H9 (cell line): ENCODE data around the gene CAPN2. TPM values are rescaled to one million over a fixed set of nuclear protein-coding genes. Genes with fewer than 3 reads are reported as not detected.

Source experiments
- DNase-seq: peaks from one replicate; pipeline ENCODE4 v3.0.0-alpha.2; 2017
- H2AFZ ChIP-seq: one replicate; pipeline ENCODE4 v1.6.1; 2013; ENCODE audit warnings: mild to moderate bottlenecking, low read length, control low read depth, moderate library complexity
- H2AK5ac ChIP-seq: 2 replicates; pipeline ENCODE4 v1.6.1; 2013; ENCODE audit warnings: low read length, control low read depth, mixed read lengths; ENCODE audit not compliant: insufficient read length
- H2BK120ac ChIP-seq: one replicate; pipeline ENCODE4 v1.6.1; 2013; ENCODE audit warnings: low read depth, mild to moderate bottlenecking, low read length, control low read depth, inconsistent platforms; ENCODE audit not compliant: poor library complexity, severe bottlenecking
- H2BK12ac ChIP-seq: 2 replicates; pipeline ENCODE4 v1.6.1; 2013; ENCODE audit warnings: low read length, control low read depth, mixed read lengths, low read depth; ENCODE audit not compliant: insufficient read length
- H2BK15ac ChIP-seq: 2 replicates; pipeline ENCODE4 v1.6.1; 2013; ENCODE audit warnings: low read depth, low read length, control low read depth
- H2BK20ac ChIP-seq: one replicate; pipeline ENCODE4 v1.6.1; 2013; ENCODE audit warnings: low read depth, mild to moderate bottlenecking, low read length, control low read depth, inconsistent platforms; ENCODE audit not compliant: poor library complexity, severe bottlenecking
- H2BK5ac ChIP-seq: 2 replicates; pipeline ENCODE4 v1.6.1; 2013; ENCODE audit warnings: low read length, control low read depth, mixed read lengths; ENCODE audit not compliant: insufficient read length
- H3K14ac ChIP-seq: 2 replicates; pipeline ENCODE4 v1.6.1; 2013; ENCODE audit warnings: low read length, control low read depth; ENCODE audit not compliant: insufficient read depth
- H3K18ac ChIP-seq: 2 replicates; pipeline ENCODE4 v1.6.1; 2013; ENCODE audit warnings: low read depth, mild to moderate bottlenecking, mixed read lengths, low read length, control low read depth; ENCODE audit not compliant: insufficient read length
- H3K23ac ChIP-seq: 2 replicates; pipeline ENCODE4 v1.6.1; 2013; ENCODE audit warnings: low read length, control low read depth, mixed read lengths, low read depth; ENCODE audit not compliant: insufficient read length
- H3K23me2 ChIP-seq: 2 replicates; pipeline ENCODE4 v1.6.1; 2013; ENCODE audit warnings: low read depth, mild to moderate bottlenecking, mixed read lengths, low read length, control low read depth; ENCODE audit not compliant: insufficient read length, poor library complexity, severe bottlenecking
- H3K27ac ChIP-seq: 2 replicates; pipeline ENCODE4 v1.5.1; 2013; ENCODE audit warnings: low read length, control low read depth, mixed read lengths, low read depth; ENCODE audit not compliant: insufficient read length
- H3K27me3 ChIP-seq: 2 replicates; pipeline ENCODE4 v1.6.1; 2013; ENCODE audit warnings: low read length, control low read depth, inconsistent platforms; ENCODE audit not compliant: insufficient read depth
- H3K4ac ChIP-seq: 2 replicates; pipeline ENCODE4 v1.6.1; 2013; ENCODE audit warnings: low read depth, mild to moderate bottlenecking, control low read depth, inconsistent platforms, low read length, moderate library complexity
- H3K4me1 ChIP-seq: 2 replicates; pipeline ENCODE4 v1.6.1; 2013; ENCODE audit warnings: low read length, control low read depth, inconsistent platforms; ENCODE audit not compliant: insufficient read depth
- H3K4me2 ChIP-seq: 2 replicates; pipeline ENCODE4 v1.6.1; 2013; ENCODE audit warnings: low read length, control low read depth, mixed read lengths; ENCODE audit not compliant: insufficient read length, insufficient read depth
- H3K56ac ChIP-seq: 2 replicates; pipeline ENCODE4 v1.6.1; 2013; ENCODE audit warnings: low read depth, mild to moderate bottlenecking, mixed read lengths, low read length, control low read depth; ENCODE audit not compliant: insufficient read length
- H3K79me1 ChIP-seq: 2 replicates; pipeline ENCODE4 v1.6.1; 2013; ENCODE audit warnings: low read depth, mild to moderate bottlenecking, moderate library complexity, low read length, control low read depth, inconsistent platforms; ENCODE audit not compliant: insufficient read depth, poor library complexity, severe bottlenecking
- H3K79me2 ChIP-seq: 2 replicates; pipeline ENCODE4 v1.6.1; 2013; ENCODE audit warnings: low read length, control low read depth, inconsistent platforms; ENCODE audit not compliant: insufficient read depth
- H3K9ac ChIP-seq: 2 replicates; pipeline ENCODE4 v1.6.1; 2013; ENCODE audit warnings: low read length, control low read depth, mixed read lengths; ENCODE audit not compliant: insufficient read length; ENCODE audit errors: extremely low read depth
- H3K9me3 ChIP-seq: one replicate; pipeline ENCODE4 v1.6.1; 2013; ENCODE audit warnings: low read depth, low read length, inconsistent platforms; ENCODE audit not compliant: control insufficient read depth
- H3T11ph ChIP-seq: one replicate; pipeline ENCODE4 v1.6.1; 2013; ENCODE audit warnings: mild to moderate bottlenecking, low read length, control low read depth, inconsistent platforms
- H4K20me1 ChIP-seq: one replicate; pipeline ENCODE4 v1.6.1; 2013; ENCODE audit not compliant: control insufficient read depth, insufficient read length, insufficient read depth
- H4K5ac ChIP-seq: 2 replicates; pipeline ENCODE4 v1.6.1; 2013; ENCODE audit warnings: low read depth, mild to moderate bottlenecking, mixed read lengths, low read length, control low read depth; ENCODE audit not compliant: insufficient read length
- H4K8ac ChIP-seq: replicated peaks from 2 replicates; pipeline ENCODE4 v1.6.1; 2013; ENCODE audit warnings: low read length, control low read depth, mixed read lengths, low read depth; ENCODE audit not compliant: insufficient read length
- H4K91ac ChIP-seq: 2 replicates; pipeline ENCODE4 v1.6.1; 2013; ENCODE audit warnings: low read depth, mild to moderate bottlenecking, moderate library complexity, mixed read lengths, low read length, control low read depth; ENCODE audit not compliant: insufficient read length
- H3K27ac Mint-ChIP-seq, 3 experiments: 2 replicates in 2 of 3; 3 replicates in 1 of 3; pipeline ENCODE4 v1.8.0; 2020 to 2021; ENCODE audit warnings: mixed read lengths in 3 of 3, mild to moderate bottlenecking in 1 of 3, moderate library complexity in 1 of 3
- H3K27me3 Mint-ChIP-seq: 2 replicates; pipeline ENCODE4 v1.8.0; 2021; ENCODE audit warnings: low read depth, mild to moderate bottlenecking, moderate library complexity, mixed read lengths
- H3K36me3 Mint-ChIP-seq, 3 experiments: 2 replicates in 2 of 3; 3 replicates in 1 of 3; pipeline ENCODE4 v1.8.0; 2020 to 2021; ENCODE audit warnings: low read depth in 3 of 3, mixed read lengths in 3 of 3; ENCODE audit not compliant: insufficient read depth in 1 of 3
- H3K4me1 Mint-ChIP-seq, 2 experiments: 2 replicates each; pipeline ENCODE4 v1.8.0; 2020; ENCODE audit warnings: mixed read lengths in 2 of 2
- H3K4me3 Mint-ChIP-seq, 2 experiments: 2 replicates in 1 of 2; 3 replicates in 1 of 2; pipeline ENCODE4 v1.8.0; 2020 to 2021; ENCODE audit warnings: mild to moderate bottlenecking in 2 of 2, mixed read lengths in 2 of 2, moderate library complexity in 1 of 2
- H3K9me3 Mint-ChIP-seq, 2 experiments: 2 replicates in 1 of 2; 3 replicates in 1 of 2; pipeline ENCODE4 v1.8.0; 2020; ENCODE audit warnings: mild to moderate bottlenecking in 2 of 2, mixed read lengths in 2 of 2, moderate library complexity in 1 of 2
- CTCF ChIP-seq: fragments of 200-600 bp; sonication (generic); conservative IDR thresholded peaks from 3 replicates; pipeline ENCODE4 v1.8.0; 2021; ENCODE audit warnings: antibody characterized with exemption, mild to moderate bottlenecking
- WGBS: extraction: QIAGEN DNeasy Blood & Tissue Kit; methylation state at CpG from one replicate; pipeline ENCODE4 v1.1.7; 2013; ENCODE audit warnings: missing lambda C conversion rate, low lambda C conversion rate, mixed read lengths; ENCODE audit not compliant: insufficient read length; ENCODE audit errors: extremely low coverage; 5-methylcytosine and 5-hydroxymethylcytosine counted together
- total RNA-seq: library from RNA; stranded (reverse); gene quantifications from 2 replicates; pipeline ENCODE4 v1.2.1, GENCODE V29; 2021

The CAPN2 gene
- total RNA-seq, 1 experiment from 2014 or later, result 32.2 TPM

- Histone ChIP-seq H3K23me2 (no peaks in the 10 kb centered on the region), H4K5ac (no peak overlapping the region), H3K9me3 (no peaks in the 10 kb centered on the region), H3K23ac (no peak overlapping the region), H4K91ac (no peak overlapping the region), H3K27me3 (no peaks in the 10 kb centered on the region), H3K18ac (no peak overlapping the region), H2BK5ac (no peak overlapping the region), H2BK120ac (no peak overlapping the region), H4K20me1 (no peaks in the 10 kb centered on the region), H2BK15ac (no peak overlapping the region), H3K14ac (no peak overlapping the region), H3K4ac (no peak overlapping the region), H3K9ac (no peak overlapping the region), H3K4me1 (no peaks in the 10 kb centered on the region), H2AFZ (no peak overlapping the region), H3K4me2 (no peak overlapping the region), H2AK5ac (no peak overlapping the region), H4K8ac (no peak overlapping the region), H3K56ac (no peak overlapping the region), H3K27ac (no peak overlapping the region), H3T11ph (no peak overlapping the region), H3K79me2 (no peaks in the 10 kb centered on the region), H2BK12ac (no peak overlapping the region), H3K79me1 (no peaks in the 10 kb centered on the region), H2BK20ac (no peak overlapping the region)
- Mint-ChIP-seq H3K4me1 (no peaks in the 10 kb centered on the region; a peak in 1 of 4 replicates), H3K9me3 (peaks cover 3 to 4% of the 10 kb centered on the region in 2 experiments; a peak in 3 of 5 replicates), H3K36me3 (peaks cover 14 to 31% (median 21%) of the 10 kb centered on the region in 3 experiments), H3K4me3 (no peak overlapping the region), H3K27ac (no peak overlapping the region), H3K27me3 (no peaks in the 10 kb centered on the region)
- no CpG with 5 or more reads among the region's 9 CpGs for WGBS
- no peak for DNase-seq
- no peak for TF ChIP-seq CTCF
These were observed 52.8 kb downstream of the CAPN2 start for GRCh38 chr1:223765036-223765718.
